Measurements from ENCODE around the gene ABCG4. TPM values are rescaled to one million over a fixed set of nuclear protein-coding genes. Genes with fewer than 3 reads are reported as not detected.

The ABCG4 gene
- total RNA-seq: 0.40 and 1.0 TPM in 2 replicates

DNA sequence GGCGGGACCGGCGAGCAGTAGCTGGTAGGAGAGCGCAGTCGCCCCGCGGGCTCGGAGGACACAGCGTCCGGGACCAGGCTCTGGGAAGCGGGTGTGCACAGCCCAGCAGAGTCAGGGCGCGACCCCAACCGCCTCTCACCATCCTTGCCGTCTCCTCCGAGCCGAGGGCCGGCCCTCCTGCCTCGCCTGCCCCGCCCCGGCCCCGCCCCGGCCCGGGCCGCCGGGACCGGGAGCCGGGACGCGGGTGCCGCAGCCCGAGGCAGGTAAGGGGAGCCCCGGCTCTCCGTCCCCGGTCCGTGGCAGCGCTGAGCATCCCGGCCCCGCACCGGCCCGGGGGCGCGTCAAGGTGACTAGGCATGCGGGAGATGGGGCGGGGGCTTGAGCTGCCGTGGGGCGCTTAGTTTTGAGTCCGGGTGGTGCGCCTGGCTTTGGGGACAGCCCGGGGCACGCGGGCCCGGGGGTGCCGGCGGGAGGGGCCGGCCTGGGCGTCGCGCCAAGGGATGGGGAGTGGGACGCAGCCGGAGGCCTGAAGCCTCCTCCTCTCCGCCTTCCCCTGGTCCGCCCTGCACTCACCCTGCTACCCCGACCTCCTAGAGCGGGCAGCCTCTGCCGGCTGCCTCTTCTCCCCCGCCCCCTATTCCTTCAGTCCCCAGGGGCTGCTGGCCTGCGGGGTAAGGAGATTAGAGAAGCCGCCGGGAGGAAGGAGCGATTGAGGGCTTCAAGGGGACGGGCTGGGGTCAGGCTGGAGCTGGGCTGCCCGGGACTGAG is at the start of gene ABCG4:
TSS of gene ABCG4 (plus strand) at position 35 of the 768 bp plus-strand sequence. CDS start 914 bp downstream, outside the sequence.

DNA sequence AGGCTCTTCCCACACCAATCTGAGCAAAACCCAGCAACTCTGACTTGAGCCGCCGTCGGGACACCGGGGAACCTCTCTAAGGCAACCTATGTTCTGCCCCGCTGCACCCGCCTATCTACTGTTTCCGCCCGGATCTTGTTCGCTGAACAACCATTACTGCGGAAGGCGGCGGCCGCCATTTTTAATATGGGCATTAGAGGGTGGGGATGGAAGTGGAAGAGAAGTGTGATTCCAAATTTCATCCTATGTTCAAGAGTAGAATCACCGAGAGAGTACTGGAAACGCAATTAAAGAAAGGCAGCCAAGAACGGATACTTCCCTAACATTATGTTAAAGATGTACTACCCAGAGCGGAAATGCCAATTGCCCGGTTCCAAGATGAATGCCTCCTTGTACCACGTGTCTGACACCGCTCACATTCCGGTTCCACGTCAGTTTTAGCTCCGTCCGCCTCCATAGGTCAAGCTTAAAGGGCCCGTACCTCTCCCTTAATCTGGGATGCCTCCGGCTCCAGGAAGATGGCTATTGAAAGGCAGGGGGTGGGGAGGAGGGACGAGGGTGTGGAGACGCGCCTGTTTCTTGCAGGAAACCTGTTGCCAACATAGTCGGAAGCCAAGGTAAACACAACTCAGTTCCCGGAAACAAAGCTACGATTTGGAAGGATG is 47.0 kb upstream of the ABCG4 start, which contains the start of gene DPAGT1:
TSS of gene DPAGT1 (minus strand) at position 95 of the 665 bp plus-strand sequence. CDS start 198 bp downstream, outside the sequence.

DNA sequence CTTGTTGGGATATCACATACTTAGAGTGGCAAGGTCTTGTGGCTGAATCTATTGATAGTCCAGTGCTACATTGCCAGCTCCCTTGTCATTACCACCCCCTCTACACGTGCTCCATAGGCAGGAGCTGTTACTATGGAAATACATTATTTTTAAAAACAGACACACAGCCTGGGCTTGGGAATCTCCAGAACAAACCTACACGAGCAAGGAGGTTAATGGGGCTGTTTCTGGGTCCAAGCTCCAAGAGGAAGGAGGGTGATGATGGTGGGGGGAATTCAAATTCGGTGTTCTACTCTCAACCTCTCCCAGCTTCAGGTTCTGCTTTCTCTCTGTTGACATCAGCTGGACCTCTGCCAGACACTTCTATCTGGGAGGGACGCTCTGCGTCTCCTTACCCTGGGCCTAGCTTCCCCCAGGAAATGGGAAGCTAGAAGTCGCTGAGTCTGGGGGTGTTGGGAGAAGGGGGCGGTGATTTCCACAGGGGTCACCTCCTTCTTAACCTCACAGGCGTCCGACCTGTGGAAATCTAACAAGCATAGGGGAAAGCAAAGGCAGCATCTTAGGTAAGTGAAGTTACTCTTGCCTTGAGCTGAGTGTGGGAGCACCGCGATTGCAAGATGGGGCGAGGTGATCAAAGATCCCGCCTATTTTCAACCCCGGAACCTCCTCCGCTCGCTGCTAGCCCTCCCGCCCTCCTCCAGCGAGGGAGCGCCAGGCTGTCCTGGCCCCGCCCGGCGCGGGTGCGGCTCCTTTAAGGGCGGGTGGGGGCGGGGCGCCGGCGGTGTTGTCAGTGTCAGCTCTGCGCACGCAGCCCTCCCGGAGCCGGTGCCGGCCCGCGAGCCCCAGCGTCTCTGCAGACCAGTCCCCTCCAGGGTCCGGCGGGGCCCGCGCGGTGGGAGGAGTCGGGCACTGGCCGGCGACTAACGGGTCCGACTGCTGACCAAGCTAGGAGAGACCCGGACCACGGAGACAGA is 42.0 kb upstream of the ABCG4 start, which contains the start of gene C2CD2L:
TSS of gene C2CD2L (plus strand) at position 781 of the 974 bp plus-strand sequence. CDS start 398 bp downstream, outside the sequence.

DNA sequence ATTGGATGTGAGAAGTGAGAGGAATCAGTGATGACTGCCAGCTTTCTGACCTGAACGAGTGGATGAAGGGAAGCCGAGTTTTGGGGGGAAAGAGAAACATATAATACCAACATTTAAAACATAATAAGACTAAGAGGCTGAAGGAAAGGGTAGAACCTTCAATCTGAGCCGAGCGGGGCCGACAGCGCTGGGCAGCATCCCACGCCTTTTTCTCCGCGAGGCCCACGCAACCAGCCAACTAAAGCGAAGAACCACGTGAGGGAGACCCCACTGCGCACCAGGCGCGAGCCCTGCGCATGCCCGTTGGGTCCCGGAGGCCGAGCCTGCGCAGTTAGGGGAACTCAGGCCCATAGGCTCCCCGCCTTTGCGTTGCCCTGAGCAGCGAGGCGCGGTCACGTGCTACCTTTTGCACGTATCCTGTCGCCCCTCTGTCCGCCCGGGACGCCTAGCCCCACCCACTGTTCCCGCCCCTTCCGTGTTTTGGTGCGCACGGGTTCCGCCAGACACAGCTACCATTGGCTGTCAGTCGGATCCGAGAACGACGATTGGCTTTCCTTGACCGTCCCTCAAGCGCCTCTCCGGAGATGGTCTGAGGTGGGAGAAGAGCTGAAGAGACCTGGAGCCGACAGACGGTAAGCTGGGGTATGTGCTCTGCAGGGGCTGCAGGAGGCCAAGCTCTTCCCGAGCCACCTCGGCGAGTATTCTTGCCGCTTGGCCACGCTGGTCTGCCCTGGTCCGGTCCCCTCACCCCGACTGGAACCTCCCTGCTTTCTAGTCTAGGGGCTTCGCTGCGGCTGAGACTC is 27.6 kb upstream of the ABCG4 start, which contains the start of gene HINFP:
TSS of gene HINFP (plus strand) at position 573 of the 803 bp plus-strand sequence. CDS start 5,365 bp downstream, outside the sequence.

DNA sequence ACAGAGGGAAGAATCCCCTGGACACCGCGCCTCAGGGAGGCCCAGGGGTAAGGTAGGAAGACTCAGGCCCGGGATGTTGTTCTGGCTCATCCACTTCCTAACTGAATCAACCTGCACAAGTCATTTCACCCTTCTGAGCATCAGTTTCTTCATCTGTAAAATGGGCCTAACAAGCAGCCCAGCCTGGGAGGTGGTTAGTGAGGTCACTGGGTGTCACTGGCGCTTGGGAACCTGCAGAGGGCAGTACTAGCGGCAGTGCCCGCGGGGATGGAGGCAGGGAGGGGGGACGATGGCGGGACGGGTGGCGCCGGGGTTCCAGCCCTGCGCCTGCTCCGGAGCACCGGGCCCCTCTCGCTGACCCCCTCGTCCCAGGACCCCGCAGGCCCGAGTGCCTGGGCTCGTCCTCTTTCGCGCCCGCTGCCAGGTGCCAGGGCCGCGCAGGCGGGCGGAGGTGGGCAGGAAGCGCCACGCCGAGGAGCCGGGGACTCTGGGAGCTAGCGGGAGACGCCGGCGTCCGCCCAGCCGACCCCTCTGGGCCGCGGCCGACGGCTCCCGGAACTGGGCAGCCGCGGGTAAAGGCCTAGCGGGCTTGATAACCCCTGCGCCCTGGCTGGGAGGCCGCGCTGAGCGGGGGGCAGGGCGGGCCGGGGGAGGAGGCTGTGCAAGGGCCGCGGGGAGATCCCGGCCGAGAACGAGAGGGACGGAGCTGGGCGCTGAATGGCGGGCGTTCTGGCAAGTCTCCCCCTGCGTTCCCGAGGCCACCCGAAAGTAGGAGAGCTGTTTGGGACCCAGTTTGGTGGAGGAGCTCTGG is 19.8 kb downstream of the ABCG4 start, which contains the start of gene NLRX1:
TSS of gene NLRX1 (plus strand) at position 255 of the 811 bp plus-strand sequence. CDS start 2,679 bp downstream, outside the sequence.

DNA sequence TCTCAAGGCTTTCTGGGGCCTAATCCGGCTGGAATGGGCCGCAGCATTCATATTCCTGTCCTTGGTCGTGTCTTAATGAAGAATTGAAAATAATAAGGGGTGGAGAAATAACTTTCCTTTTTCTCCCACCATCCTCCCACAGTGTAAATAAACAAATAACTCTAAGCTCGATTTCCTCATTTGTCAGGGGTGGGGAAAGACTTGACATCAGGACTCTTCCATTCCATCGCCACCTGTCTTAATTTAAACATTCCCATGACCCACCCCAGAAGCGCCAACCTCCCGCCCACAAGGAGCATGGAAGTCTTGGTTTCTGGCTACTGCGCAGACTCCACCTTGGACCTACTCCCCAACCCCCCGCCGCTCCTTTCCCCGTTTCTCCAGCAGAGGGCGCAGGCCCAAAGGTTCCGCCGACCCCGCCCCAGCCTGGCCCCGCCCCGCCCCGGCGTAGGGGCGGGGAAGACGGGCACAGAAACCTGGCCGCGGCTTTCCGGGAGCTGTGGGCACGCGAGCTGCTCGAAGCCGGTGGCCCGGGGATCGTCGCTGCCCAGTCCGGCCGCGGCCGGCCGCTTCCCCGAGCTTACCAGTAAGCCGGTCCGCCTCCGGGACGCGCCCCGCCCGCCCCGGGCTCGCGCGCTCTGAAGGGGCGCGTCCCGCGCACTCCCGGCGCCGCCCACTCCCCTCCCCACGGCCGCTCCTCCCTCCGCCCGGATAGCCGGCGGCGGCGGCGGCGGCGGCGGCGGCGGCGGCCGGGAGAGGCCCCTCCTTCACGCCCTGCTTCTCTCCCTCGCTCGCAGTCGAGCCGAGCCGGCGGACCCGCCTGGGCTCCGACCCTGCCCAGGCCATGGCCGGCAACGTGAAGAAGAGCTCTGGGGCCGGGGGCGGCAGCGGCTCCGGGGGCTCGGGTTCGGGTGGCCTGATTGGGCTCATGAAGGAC is 57.0 kb downstream of the ABCG4 start, which contains the start of gene CBL:
TSS of gene CBL (plus strand) at position 766 of the 937 bp plus-strand sequence. CDS start at position 845, 79 bp downstream.

Other genes starting within 250 kb of the ABCG4 start
- gene BCL9L, start 223.1 kb upstream of the ABCG4 start, total RNA-seq: 59.4 and 59.8 TPM in 2 replicates
- gene UPK2, start 192.8 kb upstream of the ABCG4 start, total RNA-seq: not detected in 2 replicates
- not detected in 2 replicates for gene FOXR1, start 177.3 kb upstream of the ABCG4 start, total RNA-seq
- 15.1 and 19.9 TPM in 2 replicates for gene CENATAC, start 150.9 kb upstream of the ABCG4 start, total RNA-seq
- 196 and 318 TPM in 2 replicates for gene RPS25, start 130.7 kb upstream of the ABCG4 start, total RNA-seq
- 71.3 and 76.6 TPM in 2 replicates for gene TRAPPC4, start 130.3 kb upstream of the ABCG4 start, total RNA-seq
- gene SLC37A4, start 118.2 kb upstream of the ABCG4 start, total RNA-seq: 9.2 and 10.3 TPM in 2 replicates
- gene HYOU1, start 91.8 kb upstream of the ABCG4 start, total RNA-seq: 152 and 198 TPM in 2 replicates
- 27.8 and 35.3 TPM in 2 replicates for gene VPS11, start 81.2 kb upstream of the ABCG4 start, total RNA-seq
- gene HMBS, start 64.2 kb upstream of the ABCG4 start, total RNA-seq: 7.7 and 12.6 TPM in 2 replicates
- 37.1 and 42.5 TPM in 2 replicates for gene DPAGT1, start 47.2 kb upstream of the ABCG4 start, total RNA-seq
- gene C2CD2L, start 41.7 kb upstream of the ABCG4 start, total RNA-seq: 4.1 and 8.5 TPM in 2 replicates
- gene HINFP, start 27.5 kb upstream of the ABCG4 start, total RNA-seq: 17.1 and 21.2 TPM in 2 replicates
- gene NLRX1, start 19.7 kb downstream of the ABCG4 start, total RNA-seq: 23.8 and 29.7 TPM in 2 replicates
- not detected in 2 replicates for gene NHERF4, start 36.4 kb downstream of the ABCG4 start, total RNA-seq
- 11.9 and 16.2 TPM in 2 replicates for gene CBL, start 57.3 kb downstream of the ABCG4 start, total RNA-seq
- 46.1 and 72.5 TPM in 2 replicates for gene MCAM, start 168.1 kb downstream of the ABCG4 start, total RNA-seq
- 15.2 and 15.6 TPM in 2 replicates for gene RNF26, start 185.5 kb downstream of the ABCG4 start, total RNA-seq
- gene C1QTNF5, start 191.8 kb downstream of the ABCG4 start, total RNA-seq: 15.8 and 24.9 TPM in 2 replicates
- gene MFRP, start 197.7 kb downstream of the ABCG4 start, total RNA-seq: not detected in 2 replicates
- gene USP2, start 232.6 kb downstream of the ABCG4 start, total RNA-seq: 0.33 TPM in 2 replicates